ENCODE results near the gene SWT1. TPM values are rescaled to one million over a fixed set of nuclear protein-coding genes. Genes with fewer than 3 reads are reported as not detected.
"Not testable (repeated sequence)": the region's sequence is repeated elsewhere in the genome, so short reads cannot be mapped to it uniquely, and the experiment has no call there.

Gene SWT1
- total and polyA plus RNA-seq, 2 of the 13 experiments (the other 11 are each of a cell fraction or from before 2014, with no cell fraction given) = 1.7 to 2.5 TPM

DNA sequence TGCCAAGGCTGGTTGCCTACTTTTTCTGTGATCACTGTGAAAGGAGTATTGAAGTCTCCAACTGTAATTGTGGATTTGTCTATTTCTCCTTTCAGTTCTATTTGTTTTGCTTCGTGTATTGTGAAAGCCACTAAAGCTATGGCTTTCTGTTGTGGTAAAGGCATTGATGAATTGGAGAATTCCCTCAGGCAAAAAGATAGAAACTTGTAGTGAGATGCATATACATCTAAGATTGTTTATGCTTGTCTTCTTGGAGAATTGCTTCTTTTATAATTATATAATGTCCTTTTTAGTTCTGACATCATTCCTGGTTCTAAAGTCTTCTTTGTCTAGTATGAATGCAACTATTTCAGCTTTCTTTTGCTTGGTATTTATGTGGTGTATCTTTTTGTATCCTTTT, 36.8 kb downstream of the SWT1 start (continued):
- TF ChIP-seq ZNF572 (CRISPR knock-in tag; IDR thresholded peaks at IDR 0.05) (no peak), HDAC6 (IDR thresholded peaks at IDR 0.05; ENCODE audit: low read depth, low read length) (no peak)
- TF ChIP-seq, protein P1, sequence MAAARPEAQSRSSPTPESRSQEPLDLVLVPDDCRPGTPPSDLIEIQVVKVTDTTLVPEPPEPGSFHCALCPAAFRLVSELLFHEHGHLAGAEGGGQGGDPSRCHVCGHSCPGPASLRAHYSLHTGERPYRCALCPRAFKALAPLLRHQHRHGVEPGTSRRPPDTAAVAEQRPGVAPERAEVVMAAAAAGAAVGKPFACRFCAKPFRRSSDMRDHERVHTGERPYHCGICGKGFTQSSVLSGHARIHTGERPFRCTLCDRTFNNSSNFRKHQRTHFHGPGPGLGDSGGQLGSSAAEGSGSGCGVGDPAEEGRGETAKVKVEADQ (CRISPR knock-in tag; IDR thresholded peaks at IDR 0.05; ENCODE audit: borderline replicate concordance) = no peak

DNA sequence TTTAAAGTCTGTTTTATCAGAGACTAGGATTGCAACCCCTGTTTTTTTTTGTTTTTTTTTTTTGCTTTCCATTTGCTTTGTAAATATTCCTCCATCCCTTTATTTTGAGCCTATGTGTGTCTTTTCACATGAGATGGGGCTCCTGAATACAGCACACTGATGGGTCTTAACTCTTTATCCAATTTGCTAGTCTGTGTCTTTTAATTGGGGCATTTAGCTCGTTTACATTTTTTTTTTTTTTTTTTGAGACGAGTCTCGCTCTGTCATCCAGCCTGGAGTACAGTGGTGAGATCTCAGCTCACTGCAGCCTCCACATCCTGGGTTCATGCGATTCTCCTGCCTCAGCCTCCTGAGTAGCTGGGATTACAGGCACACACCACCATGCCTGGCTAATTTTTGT, 41.7 kb downstream of the SWT1 start:
- H3K4me1 ChIP-seq (ENCODE audit: insufficient read depth, low read length); H3K27me3 ChIP-seq (ENCODE audit: control insufficient read depth in 1 of 2, insufficient read depth in 2 of 2, low read length in 2 of 2); BruUV-seq (replicated peaks); H3K4me3 ChIP-seq (replicated peaks in 1 of 3; ENCODE audit: insufficient read depth in 1 of 3, low read depth in 2 of 3, low read length in 3 of 3); POLR2A ChIA-PET; DNase-seq (ENCODE audit: low spot score); H3K27ac ChIP-seq (ENCODE audit: extremely low read length, insufficient read depth, low read length); H2AFZ ChIP-seq (ENCODE audit: low read length); H3K79me2 ChIP-seq (ENCODE audit: insufficient read depth, low read length); H3K9ac ChIP-seq (ENCODE audit: insufficient read depth, low read depth, low read length); H4K20me1 ChIP-seq (ENCODE audit: insufficient read depth, low read length); H3K36me3 ChIP-seq (replicated peaks in 1 of 2; ENCODE audit: control insufficient read depth in 1 of 2, insufficient read depth in 2 of 2, low read length in 2 of 2); H3K9me3 ChIP-seq (ENCODE audit: low read length); FAIRE-seq; CTCF ChIA-PET (ENCODE audit: low intra/inter-chr PET ratio, low total read pairs); H3K4me2 ChIP-seq (ENCODE audit: low read depth, low read length); intact Hi-C loops (cut with micrococcal nuclease; ENCODE audit: unreplicated experiment); ATAC-seq; in situ Hi-C loops (cut with HindIII; ENCODE audit: extremely low pct_ligation_motif_present, low pct_unique_long_range_greater_than_20kb): not testable (repeated sequence)
- 80% methylated on average over 4 of the region's 4 CpGs for WGBS (ENCODE audit: low lambda C conversion rate)

DNA sequence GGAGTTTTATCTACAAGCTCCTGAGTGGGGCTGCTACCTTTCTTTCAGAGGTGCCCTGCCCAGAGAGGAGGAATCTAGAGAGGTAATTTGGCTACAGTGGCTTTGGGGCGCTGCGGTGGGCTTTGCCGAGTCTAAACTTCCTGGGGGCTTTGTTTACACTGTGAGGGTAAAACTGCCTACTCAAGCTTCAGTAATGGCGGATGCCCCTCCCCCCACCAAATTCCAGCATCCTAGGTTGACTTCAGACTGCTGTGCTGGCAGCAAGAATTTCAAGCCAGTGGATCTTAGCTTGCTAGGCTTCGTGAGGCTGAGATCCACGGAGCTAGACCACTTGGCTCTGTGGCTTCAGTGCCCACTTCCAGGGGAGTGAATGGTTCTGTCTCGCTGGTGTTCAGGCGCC, 43.9 kb downstream of the SWT1 start:
- Histone ChIP-seq H2AFZ (ENCODE audit: low read length) (no peak overlapping the region), H3K27ac (ENCODE audit: extremely low read length, insufficient read depth, low read length) (no peak overlapping the region), H3K4me2 (ENCODE audit: low read depth, low read length) (no peak overlapping the region), H3K9me3 (ENCODE audit: low read length) (no peaks in the 10 kb centered on the region; the same call in 1 of the 2 replicates), H3K36me3 (replicated peaks in 1 of 2; ENCODE audit: control insufficient read depth in 1 of 2, insufficient read depth in 2 of 2, low read length in 2 of 2) (no peaks in the 10 kb centered on the region), H4K20me1 (ENCODE audit: insufficient read depth, low read length) (no peaks in the 10 kb centered on the region), H3K4me3 (replicated peaks in 1 of 3; ENCODE audit: insufficient read depth in 1 of 3, low read depth in 2 of 3, low read length in 3 of 3) (no peak overlapping the region), H3K4me1 (ENCODE audit: insufficient read depth, low read length) (no peaks in the 10 kb centered on the region), H3K27me3 (ENCODE audit: control insufficient read depth in 1 of 2, insufficient read depth in 2 of 2, low read length in 2 of 2) (no peaks in the 10 kb centered on the region), H3K79me2 (ENCODE audit: insufficient read depth, low read length) (no peaks in the 10 kb centered on the region), H3K9ac (ENCODE audit: insufficient read depth, low read depth, low read length) (no peak overlapping the region)
- intact Hi-C loops (cut with micrococcal nuclease; ENCODE audit: unreplicated experiment) = no loop called here
- no peak for ATAC-seq
- CTCF ChIA-PET (ENCODE audit: low intra/inter-chr PET ratio, low total read pairs) = no interaction called here
- FAIRE-seq = no peak
- DNase-seq (ENCODE audit: low spot score) = no peak
- WGBS (ENCODE audit: low lambda C conversion rate) = 89% methylated on average over 7 of the region's 8 CpGs
- POLR2A ChIA-PET = no interaction called here
- in situ Hi-C loops (cut with HindIII; ENCODE audit: extremely low pct_ligation_motif_present, low pct_unique_long_range_greater_than_20kb) = no loop called here
- BruUV-seq (replicated peaks) = no TSS peak
- TF ChIP-seq, protein P2, sequence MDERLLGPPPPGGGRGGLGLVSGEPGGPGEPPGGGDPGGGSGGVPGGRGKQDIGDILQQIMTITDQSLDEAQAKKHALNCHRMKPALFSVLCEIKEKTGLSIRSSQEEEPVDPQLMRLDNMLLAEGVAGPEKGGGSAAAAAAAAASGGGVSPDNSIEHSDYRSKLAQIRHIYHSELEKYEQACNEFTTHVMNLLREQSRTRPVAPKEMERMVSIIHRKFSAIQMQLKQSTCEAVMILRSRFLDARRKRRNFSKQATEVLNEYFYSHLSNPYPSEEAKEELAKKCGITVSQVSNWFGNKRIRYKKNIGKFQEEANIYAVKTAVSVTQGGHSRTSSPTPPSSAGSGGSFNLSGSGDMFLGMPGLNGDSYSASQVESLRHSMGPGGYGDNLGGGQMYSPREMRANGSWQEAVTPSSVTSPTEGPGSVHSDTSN (CRISPR knock-in tag; IDR thresholded peaks at IDR 0.05) = no peak
- no peak for TF ChIP-seq NPAS2 (CRISPR knock-in tag; IDR thresholded peaks at IDR 0.05; ENCODE audit: borderline replicate concordance)
- TF ChIP-seq FOXP1 (IDR thresholded peaks at IDR 0.05) = no peak
- TF ChIP-seq FOXP1 (CRISPR knock-in tag; IDR thresholded peaks at IDR 0.05) = no peak
- TF ChIP-seq FOXK1 (CRISPR knock-in tag; IDR thresholded peaks at IDR 0.05; ENCODE audit: borderline replicate concordance, low read depth) = no peak
- no peak for TF ChIP-seq ZNF484 (CRISPR knock-in tag; IDR thresholded peaks at IDR 0.05; ENCODE audit: borderline replicate concordance, low read depth)
- TF ChIP-seq, protein P3, sequence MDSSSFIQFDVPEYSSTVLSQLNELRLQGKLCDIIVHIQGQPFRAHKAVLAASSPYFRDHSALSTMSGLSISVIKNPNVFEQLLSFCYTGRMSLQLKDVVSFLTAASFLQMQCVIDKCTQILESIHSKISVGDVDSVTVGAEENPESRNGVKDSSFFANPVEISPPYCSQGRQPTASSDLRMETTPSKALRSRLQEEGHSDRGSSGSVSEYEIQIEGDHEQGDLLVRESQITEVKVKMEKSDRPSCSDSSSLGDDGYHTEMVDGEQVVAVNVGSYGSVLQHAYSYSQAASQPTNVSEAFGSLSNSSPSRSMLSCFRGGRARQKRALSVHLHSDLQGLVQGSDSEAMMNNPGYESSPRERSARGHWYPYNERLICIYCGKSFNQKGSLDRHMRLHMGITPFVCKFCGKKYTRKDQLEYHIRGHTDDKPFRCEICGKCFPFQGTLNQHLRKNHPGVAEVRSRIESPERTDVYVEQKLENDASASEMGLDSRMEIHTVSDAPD (CRISPR knock-in tag; IDR thresholded peaks at IDR 0.05) = no peak
- no peak for TF ChIP-seq GATAD2A (CRISPR knock-in tag; IDR thresholded peaks at IDR 0.05)
- no peak for TF ChIP-seq ZBTB7B (CRISPR knock-in tag; IDR thresholded peaks at IDR 0.05)
- no peak for TF ChIP-seq ZNF775 (CRISPR knock-in tag; IDR thresholded peaks at IDR 0.05; ENCODE audit: borderline replicate concordance)
- no peak for TF ChIP-seq ZNF292 (CRISPR knock-in tag; IDR thresholded peaks at IDR 0.05; ENCODE audit: borderline replicate concordance, low read depth)
- no peak for TF ChIP-seq TGIF2 (CRISPR knock-in tag; IDR thresholded peaks at IDR 0.05)
- TF ChIP-seq RAD21 (CRISPR knock-in tag; IDR thresholded peaks at IDR 0.05) = no peak

Data from HepG2 (cell line).